AG09309 (cell line): ENCODE data around the gene UBP1.

ENCODE experiments used
- DNase-seq: peaks from one replicate; pipeline ENCODE4 v3.0.0-alpha.2; 2010; ENCODE audit warnings: low read depth
- H3K4me3 ChIP-seq: 2 replicates; pipeline ENCODE4 v1.5.1; 2011; ENCODE audit warnings: mild to moderate bottlenecking, low read depth, low read length, moderate library complexity; ENCODE audit not compliant: control insufficient read depth
- TF ChIP-seq, protein P1 (sequence below): IDR thresholded peaks from 2 replicates; pipeline ENCODE4 v1.5.1; 2011; ENCODE audit warnings: mild to moderate bottlenecking, low read depth, low read length, inconsistent platforms; ENCODE audit not compliant: insufficient read depth, control insufficient read depth; ENCODE audit errors: missing control alignments

The UBP1 gene, protein sequence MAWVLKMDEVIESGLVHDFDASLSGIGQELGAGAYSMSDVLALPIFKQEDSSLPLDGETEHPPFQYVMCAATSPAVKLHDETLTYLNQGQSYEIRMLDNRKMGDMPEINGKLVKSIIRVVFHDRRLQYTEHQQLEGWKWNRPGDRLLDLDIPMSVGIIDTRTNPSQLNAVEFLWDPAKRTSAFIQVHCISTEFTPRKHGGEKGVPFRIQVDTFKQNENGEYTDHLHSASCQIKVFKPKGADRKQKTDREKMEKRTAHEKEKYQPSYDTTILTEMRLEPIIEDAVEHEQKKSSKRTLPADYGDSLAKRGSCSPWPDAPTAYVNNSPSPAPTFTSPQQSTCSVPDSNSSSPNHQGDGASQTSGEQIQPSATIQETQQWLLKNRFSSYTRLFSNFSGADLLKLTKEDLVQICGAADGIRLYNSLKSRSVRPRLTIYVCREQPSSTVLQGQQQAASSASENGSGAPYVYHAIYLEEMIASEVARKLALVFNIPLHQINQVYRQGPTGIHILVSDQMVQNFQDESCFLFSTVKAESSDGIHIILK

DNA sequence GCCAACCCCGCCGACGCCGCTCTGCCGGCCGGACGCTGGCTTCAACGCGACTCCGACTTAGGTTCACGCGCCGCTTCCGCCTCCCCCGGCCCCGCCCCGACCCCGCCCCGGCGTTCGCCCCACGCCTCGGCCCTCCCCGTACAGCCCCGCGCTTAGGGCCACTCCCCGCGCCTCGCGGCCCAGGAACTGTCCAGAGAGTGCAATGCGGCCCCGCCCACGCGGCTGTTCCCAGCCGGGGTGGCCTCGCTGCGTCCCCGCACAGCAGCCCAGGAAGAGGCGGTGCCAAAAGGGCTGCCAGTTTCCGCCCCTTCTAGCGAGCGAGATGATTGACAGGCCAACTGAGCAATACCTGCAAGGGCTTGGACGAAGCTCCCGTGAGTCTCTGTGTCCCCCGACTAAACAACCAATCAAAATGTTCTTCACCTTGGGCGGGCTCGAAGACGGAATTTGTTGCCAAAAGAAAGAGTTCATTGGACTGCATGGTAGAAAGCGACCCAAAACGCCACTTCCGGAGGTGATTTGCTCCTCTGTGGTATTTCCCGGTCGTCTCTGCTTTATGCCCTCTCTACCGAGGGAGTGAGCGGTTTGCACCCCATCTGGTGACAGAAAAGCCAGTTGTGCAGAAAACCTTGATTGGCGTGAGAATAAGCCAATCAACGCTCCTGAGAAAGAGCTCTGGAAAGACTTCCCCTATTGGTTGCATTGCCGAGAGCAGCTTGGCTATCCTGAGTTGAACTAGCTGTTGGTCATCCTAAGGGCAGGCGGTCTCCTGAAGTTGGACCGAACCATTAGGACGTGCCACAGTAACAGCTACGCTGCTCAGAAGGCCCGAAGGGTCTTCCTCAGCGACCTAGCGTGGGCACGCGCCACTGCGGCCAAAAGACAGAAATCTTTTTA lies at the start of gene UBP1:
UBP1 (minus strand) TSS at position 78 of the 897 bp plus-strand sequence. CDS start 557 bp downstream, outside the sequence.
- TF ChIP-seq, protein P1, sequence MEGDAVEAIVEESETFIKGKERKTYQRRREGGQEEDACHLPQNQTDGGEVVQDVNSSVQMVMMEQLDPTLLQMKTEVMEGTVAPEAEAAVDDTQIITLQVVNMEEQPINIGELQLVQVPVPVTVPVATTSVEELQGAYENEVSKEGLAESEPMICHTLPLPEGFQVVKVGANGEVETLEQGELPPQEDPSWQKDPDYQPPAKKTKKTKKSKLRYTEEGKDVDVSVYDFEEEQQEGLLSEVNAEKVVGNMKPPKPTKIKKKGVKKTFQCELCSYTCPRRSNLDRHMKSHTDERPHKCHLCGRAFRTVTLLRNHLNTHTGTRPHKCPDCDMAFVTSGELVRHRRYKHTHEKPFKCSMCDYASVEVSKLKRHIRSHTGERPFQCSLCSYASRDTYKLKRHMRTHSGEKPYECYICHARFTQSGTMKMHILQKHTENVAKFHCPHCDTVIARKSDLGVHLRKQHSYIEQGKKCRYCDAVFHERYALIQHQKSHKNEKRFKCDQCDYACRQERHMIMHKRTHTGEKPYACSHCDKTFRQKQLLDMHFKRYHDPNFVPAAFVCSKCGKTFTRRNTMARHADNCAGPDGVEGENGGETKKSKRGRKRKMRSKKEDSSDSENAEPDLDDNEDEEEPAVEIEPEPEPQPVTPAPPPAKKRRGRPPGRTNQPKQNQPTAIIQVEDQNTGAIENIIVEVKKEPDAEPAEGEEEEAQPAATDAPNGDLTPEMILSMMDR, result no peak
- H3K4me3 ChIP-seq, result peak within 1 kb of the TSS; percentile 93
- DNase-seq, result peak; percentile 100

DNA sequence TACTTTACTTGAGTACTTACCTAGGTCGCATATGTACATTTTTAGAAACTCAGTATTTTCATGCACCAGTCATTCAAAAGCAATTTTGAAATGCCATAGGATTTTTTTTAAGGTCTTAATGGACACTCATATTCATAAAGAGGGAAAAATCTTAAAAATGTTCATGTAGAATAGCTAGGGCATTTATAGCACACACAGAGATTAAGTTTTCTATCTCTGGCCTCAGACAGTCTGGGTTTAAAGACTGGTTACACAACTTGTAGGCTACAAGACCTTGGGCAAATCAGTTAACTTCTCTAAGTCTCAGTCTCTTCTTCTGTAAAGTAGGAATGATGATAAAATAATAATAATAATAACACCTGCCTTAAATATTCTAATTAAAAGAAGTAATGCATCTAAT lies 48.5 kb upstream of the UBP1 start:
- H3K4me3 ChIP-seq, result no peak overlapping the region
- no peak for DNase-seq
- TF ChIP-seq, protein P1, result no peak

DNA sequence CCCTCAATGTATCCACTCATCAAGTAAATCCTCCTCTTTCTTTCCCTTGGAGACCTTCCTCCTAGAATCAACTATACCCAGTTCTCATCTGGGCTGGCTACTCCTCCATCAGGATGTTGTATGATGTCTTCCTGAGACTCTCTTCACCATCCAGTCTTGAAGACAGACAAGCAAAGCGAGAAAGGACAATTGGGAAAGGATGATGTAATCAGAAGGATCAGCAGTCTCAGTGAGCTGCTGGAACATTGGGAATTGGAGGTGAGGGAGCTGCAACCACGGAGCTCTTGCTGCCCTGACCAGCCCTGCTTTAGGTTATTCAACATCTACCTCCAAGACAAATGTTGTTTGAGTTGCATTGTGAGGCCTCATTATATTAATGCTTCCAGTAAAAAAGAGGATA lies 48.0 kb upstream of the UBP1 start:
- H3K4me3 ChIP-seq, result no peak overlapping the region
- DNase-seq, result no peak
- TF ChIP-seq, protein P1, result no peak

DNA sequence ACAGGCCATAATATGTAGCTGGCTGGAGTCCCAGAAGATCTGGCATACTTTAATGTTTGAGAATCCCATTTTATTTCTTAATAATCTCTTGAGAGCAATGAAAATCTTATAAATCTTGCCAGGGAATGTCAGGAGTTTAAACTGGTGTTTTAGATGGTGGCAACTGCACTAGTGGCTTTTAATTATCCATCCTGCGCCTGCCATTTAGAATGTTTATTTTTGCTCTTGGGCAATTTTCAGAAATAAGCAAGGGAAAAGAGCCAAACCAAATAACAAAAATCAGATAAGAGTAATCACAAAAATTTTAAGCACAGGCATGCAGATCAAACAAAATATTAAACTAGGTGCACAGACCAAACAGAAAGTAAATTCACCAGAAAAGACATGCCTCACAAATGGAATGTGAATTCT lies 41.9 kb upstream of the UBP1 start:
- no peak overlapping the region for H3K4me3 ChIP-seq

DNA sequence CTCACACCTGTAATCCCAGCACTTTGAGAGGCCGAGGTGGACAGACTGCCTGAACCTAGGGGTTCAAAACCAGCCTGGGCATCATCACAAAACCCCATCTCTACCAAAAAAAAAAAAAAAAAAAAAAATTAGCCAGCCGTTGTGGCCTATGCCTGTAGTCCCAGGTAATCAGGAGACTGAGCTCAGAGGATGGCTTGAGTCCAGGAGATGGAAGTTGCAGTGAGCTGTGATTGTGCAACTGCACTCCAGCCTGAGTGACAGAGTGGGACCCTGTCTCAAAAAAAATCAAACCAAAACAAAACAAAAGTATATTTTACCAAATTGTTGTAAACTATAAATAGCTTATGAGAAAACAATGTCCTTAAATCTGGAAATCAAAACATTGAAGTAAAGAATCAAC lies 34.7 kb upstream of the UBP1 start:
- TF ChIP-seq, protein P1, result no peak
- H3K4me3 ChIP-seq, result no peak overlapping the region
- DNase-seq, result no peak

More for the DNA sequence above, 41.9 kb upstream of the UBP1 start:
- TF ChIP-seq, protein P1, result no peak
- peak; percentile 17 for DNase-seq

DNA sequence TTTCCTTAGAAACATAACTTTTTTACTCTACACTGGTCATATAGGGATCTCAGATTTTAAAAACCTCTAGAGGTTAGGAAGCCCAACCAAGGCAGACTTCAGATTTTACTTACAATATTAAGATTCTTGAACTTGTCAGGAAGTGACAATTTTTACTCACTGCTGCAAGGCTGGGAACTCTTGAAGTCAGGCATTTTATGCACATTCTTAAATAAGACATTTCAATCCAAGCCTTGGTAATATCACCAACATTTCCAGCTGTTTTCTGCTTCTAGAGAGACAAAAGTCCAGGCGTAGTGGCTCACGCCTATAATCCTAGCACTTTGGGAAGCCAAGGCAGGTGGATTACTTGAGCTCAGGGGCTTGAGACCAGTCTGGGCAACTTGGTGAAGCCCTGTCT lies 33.6 kb upstream of the UBP1 start:
- no peak for DNase-seq
- no peak overlapping the region for H3K4me3 ChIP-seq
- TF ChIP-seq, protein P1, result no peak
